ENCODE measurements around the gene ITIH6.
"Not testable (repeated sequence)": the region's sequence is repeated elsewhere in the genome, so short reads cannot be mapped to it uniquely, and the experiment has no call there.

Gene ITIH6

DNA sequence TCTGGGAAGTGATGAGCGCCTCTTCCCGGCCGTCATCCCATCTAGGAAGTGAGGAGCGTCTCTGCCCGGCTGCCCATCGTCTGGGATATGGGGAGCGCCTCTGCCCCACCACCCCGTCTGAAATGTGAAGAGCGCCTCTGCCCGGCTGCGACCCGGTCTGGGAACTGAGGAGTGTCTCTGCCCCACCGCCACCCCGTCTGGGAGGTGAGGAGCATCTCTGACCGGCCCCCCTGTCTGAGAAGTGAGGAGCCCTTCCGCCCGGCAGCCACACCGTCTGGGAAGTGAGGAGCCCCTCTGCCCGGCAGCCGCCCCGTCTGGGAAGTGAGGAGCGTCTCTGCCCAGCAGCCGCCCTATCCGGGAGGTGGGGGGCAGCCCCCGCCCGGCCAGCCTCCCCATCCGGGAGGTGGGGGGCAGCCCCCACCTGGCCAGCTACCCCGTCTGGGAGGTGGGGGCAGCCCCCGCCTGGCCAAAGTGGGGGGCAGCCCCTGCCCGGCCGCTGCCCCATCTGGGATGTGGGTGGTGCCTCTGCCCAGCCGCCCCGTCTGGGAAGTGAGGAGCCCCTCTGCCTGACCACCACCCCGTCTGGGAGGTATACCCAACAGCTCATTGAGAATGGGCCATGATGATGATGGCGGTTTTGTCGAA is 61.6 kb downstream of the ITIH6 start:
- H2AFZ ChIP-seq (ENCODE audit: low read depth, low read length); H3K9me3 ChIP-seq (ENCODE audit: low read length); H3K27me3 ChIP-seq (ENCODE audit: insufficient read depth, low read length): not testable (repeated sequence)

DNA sequence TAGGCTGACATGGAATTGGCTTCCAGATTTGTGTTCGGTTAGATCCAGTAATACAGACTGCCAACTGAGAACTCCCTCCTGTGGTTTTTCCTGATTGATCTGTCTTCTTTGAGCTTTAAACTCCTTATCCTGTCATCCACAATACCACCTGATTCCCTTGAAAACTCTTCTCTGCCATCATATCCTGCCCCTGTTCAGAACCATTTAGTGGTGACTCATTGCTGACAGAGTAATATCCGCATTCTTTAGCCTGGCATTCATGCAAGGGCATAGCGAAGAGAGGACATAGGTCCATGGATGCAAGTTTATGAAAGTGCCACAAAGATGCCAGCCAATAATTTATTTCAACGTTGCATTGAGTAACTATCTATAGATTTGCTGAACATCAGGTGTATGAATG is 76.6 kb downstream of the ITIH6 start:
- H2AFZ ChIP-seq (ENCODE audit: low read depth, low read length), result no peak overlapping the region
- no peaks in the 10 kb centered on the region for H3K9me3 ChIP-seq (ENCODE audit: low read length)
- H3K36me3 ChIP-seq (ENCODE audit: insufficient read depth, low read length), result no peaks in the 10 kb centered on the region
- no peak overlapping the region for H3K4me3 ChIP-seq (ENCODE audit: low read length)
- H3K27me3 ChIP-seq (ENCODE audit: insufficient read depth, low read length), result peaks cover 2% of the 10 kb centered on the region
- H3K4me1 ChIP-seq (ENCODE audit: insufficient read depth, low read length), result no peaks in the 10 kb centered on the region

More for the DNA sequence above, 61.6 kb downstream of the ITIH6 start:
- H3K4me3 ChIP-seq (ENCODE audit: low read length); H3K36me3 ChIP-seq (ENCODE audit: insufficient read depth, low read length); H3K4me1 ChIP-seq (ENCODE audit: insufficient read depth, low read length): not testable (repeated sequence)

DNA sequence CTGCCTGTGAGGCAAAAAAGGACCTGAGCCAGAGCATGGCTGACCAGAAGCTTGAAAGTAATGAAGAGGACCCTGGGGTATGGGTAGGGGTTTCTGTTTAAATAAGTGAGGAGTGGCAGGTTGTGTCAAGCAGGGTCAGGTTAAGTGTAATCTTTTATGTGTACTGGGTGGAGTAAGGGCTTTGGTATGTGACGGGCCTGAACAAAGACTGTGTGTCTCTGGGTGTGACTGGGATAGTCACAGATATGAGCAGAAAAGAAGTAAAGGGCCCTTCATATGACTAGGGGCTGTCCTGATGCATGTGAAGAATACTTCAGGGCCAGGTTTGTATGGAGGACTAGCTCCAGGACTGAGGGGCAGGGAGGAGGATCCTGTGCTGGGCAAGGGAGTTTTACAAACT is 82.4 kb downstream of the ITIH6 start:
- Histone ChIP-seq H2AFZ (ENCODE audit: low read depth, low read length) (no peak overlapping the region), H3K9me3 (ENCODE audit: low read length) (no peaks in the 10 kb centered on the region), H3K4me3 (ENCODE audit: low read length) (no peak overlapping the region), H3K4me1 (ENCODE audit: insufficient read depth, low read length) (no peaks in the 10 kb centered on the region), H3K36me3 (ENCODE audit: insufficient read depth, low read length) (no peaks in the 10 kb centered on the region), H3K27me3 (ENCODE audit: insufficient read depth, low read length) (no peaks in the 10 kb centered on the region)

DNA sequence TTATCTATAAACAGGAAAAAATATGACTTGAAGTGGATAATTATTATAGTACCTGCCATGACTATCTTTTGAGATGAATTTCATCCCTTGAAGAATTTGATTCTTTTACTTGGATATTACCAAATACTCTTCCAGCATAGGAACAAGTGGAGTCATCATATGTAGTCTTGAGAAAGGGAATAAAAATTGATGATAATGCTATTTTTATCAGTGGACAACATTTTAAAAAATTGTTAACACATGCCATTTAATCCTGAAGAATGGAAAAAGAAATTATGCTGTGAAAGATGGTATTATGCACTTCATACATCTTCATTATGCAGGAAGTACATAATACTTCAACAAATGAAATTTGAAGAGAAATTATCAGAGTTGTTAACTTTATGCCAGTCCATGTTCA is 83.6 kb downstream of the ITIH6 start:
- no peaks in the 10 kb centered on the region for H3K36me3 ChIP-seq (ENCODE audit: insufficient read depth, low read length)
- no peak overlapping the region for H2AFZ ChIP-seq (ENCODE audit: low read depth, low read length)
- no peak overlapping the region for H3K4me3 ChIP-seq (ENCODE audit: low read length)
- H3K4me1 ChIP-seq (ENCODE audit: insufficient read depth, low read length), result no peaks in the 10 kb centered on the region
- no peaks in the 10 kb centered on the region for H3K9me3 ChIP-seq (ENCODE audit: low read length)
- peaks cover 4% of the 10 kb centered on the region for H3K27me3 ChIP-seq (ENCODE audit: insufficient read depth, low read length)

DNA sequence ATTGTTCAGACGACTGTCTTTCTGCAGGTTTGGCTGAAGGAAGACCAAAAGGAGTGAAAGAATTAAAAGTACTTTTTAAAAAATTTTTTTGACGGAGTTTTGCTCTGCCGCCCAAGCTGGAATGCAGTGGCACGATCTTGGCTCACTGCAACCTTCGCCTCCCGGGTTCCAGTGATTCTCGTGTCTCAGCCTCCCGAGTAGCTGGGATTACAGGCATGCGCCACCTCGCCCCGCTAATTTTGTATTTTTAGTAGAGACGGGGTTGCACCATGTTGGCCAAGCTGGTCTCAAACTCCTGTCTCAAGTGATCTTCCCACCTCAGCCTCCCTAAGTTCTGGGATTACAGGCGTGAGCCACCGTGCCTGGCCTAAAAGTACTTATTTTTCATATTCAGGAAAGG is 86.3 kb downstream of the ITIH6 start:
- Histone ChIP-seq H3K4me3 (ENCODE audit: low read length) (no peak overlapping the region), H3K36me3 (ENCODE audit: insufficient read depth, low read length) (no peaks in the 10 kb centered on the region), H3K4me1 (ENCODE audit: insufficient read depth, low read length) (no peaks in the 10 kb centered on the region), H3K27me3 (ENCODE audit: insufficient read depth, low read length) (peaks cover 4% of the 10 kb centered on the region), H3K9me3 (ENCODE audit: low read length) (no peaks in the 10 kb centered on the region), H2AFZ (ENCODE audit: low read depth, low read length) (no peak overlapping the region)

DNA sequence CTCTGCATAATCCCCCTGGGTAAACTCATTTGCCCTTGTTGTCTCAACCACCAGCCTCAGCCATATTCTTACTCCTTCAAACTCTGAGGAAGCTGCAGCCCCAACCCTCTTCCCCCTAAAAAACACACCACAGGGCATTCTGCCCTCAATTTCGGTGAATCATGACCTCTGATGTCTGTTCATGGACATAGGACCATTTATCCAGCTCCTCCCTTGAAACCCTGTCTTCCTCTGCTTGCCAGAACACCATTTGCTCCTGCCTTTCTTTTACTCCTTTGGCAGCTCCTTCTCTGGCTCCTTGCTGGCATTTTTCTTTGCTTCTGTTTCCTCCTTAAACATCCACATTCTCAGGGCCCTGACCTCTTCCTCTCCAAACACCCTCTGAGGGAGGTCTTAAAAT is 87.1 kb downstream of the ITIH6 start:
- Histone ChIP-seq H3K4me3 (ENCODE audit: low read length) (no peak overlapping the region), H2AFZ (ENCODE audit: low read depth, low read length) (no peak overlapping the region), H3K4me1 (ENCODE audit: insufficient read depth, low read length) (no peaks in the 10 kb centered on the region), H3K27me3 (ENCODE audit: insufficient read depth, low read length) (peaks cover 4% of the 10 kb centered on the region), H3K36me3 (ENCODE audit: insufficient read depth, low read length) (no peaks in the 10 kb centered on the region), H3K9me3 (ENCODE audit: low read length) (no peaks in the 10 kb centered on the region)

DNA sequence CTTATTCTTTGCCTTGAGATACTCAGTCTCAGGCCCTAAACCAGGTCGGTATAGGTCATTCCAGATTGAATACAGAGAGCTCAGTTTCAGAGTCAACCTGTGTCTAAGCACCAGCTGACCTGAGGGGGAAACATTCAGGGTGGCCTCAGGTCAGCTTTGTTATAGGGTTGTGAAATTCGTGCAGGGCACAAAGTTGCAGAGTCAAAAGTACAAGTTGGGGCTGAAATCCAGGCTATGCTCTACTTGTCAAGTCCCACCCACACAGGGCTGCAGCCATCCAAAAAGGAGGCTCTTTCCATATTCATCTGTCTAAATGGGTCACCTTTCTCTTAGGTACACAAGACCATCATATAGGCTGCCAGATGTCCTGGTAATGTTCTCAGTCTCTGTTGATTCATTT is 89.7 kb downstream of the ITIH6 start:
- H2AFZ ChIP-seq (ENCODE audit: low read depth, low read length), result no peak overlapping the region
- no peaks in the 10 kb centered on the region for H3K4me1 ChIP-seq (ENCODE audit: insufficient read depth, low read length)
- H3K27me3 ChIP-seq (ENCODE audit: insufficient read depth, low read length), result peaks cover 6% of the 10 kb centered on the region
- H3K4me3 ChIP-seq (ENCODE audit: low read length), result no peak overlapping the region
- H3K36me3 ChIP-seq (ENCODE audit: insufficient read depth, low read length), result no peaks in the 10 kb centered on the region
- H3K9me3 ChIP-seq (ENCODE audit: low read length), result no peaks in the 10 kb centered on the region

Data from neuron (in vitro differentiated cells).